D721Med (cell line): ENCODE results near the gene NOL6.

ENCODE experiments used
- DNase-seq: peaks from one replicate; pipeline ENCODE4 v3.0.0; 2011; ENCODE audit warnings: low spot score; ENCODE audit not compliant: insufficient read length
- FAIRE-seq: peaks from 2 replicates; lab custom pipeline; 2011; peaks lifted over from hg19 to GRCh38; lab: Jason Lieb, UNC
- CTCF ChIP-seq: IDR thresholded peaks from 2 replicates; pipeline ENCODE4 v1.5.1; 2012; ENCODE audit warnings: mild to moderate bottlenecking, control low read depth; ENCODE audit not compliant: insufficient read depth; ENCODE audit errors: missing control alignments

The NOL6 gene

GRCh38 chr9:33440609-33441008 lies 33.1 kb downstream of the NOL6 start:
- no peak for TF ChIP-seq CTCF
- no peak for DNase-seq
- FAIRE-seq = no peak

- FAIRE-seq (no peak), DNase-seq (no peak)
- no peak for TF ChIP-seq CTCF
These were observed 33.5 kb downstream of the NOL6 start for GRCh38 chr9:33440204-33440603.

- DNase-seq = no peak
- FAIRE-seq = no peak
- TF ChIP-seq CTCF = no peak
These were observed 34.0 kb downstream of the NOL6 start for GRCh38 chr9:33439731-33440130.

- no peak for TF ChIP-seq CTCF
- no peak for FAIRE-seq
- DNase-seq = no peak
These were observed 34.6 kb downstream of the NOL6 start for GRCh38 chr9:33438926-33439680.

- TF ChIP-seq CTCF = no peak
- DNase-seq (no peak), FAIRE-seq (no peak)
These were observed 35.8 kb downstream of the NOL6 start for GRCh38 chr9:33437898-33438297.

- TF ChIP-seq CTCF = no peak
- DNase-seq (no peak), FAIRE-seq (no peak)
These were observed 36.5 kb downstream of the NOL6 start for GRCh38 chr9:33437205-33437604.

GRCh38 chr9:33436445-33436844 lies 37.3 kb downstream of the NOL6 start:
- DNase-seq = no peak
- no peak for FAIRE-seq
- TF ChIP-seq CTCF = no peak
